IMR-90 (cell line): ENCODE data around the gene PRLH. TPM values are rescaled to one million over a fixed set of nuclear protein-coding genes. Genes with fewer than 3 reads are reported as not detected.

Experiments
- ATAC-seq: fragments of 200-7000 bp; cut with Tn5 transposase; 2 replicates; pipeline ENCODE4 v1.9.1; 2020; ENCODE audit warnings: low read depth, mild to moderate bottlenecking, moderate library complexity
- BruUV-seq: library from RNA; stranded (reverse); fragments of 400-500 nt; replicated peaks from 2 replicates; lab custom pipeline; 2021; lab: Mats Ljungman, UMichigan
- CTCF ChIA-PET: fragments of 300-600 bp; formaldehyde crosslinking; extraction: SDS; loops from one replicate; lab custom pipeline; 2021; ENCODE audit warnings: antibody characterized with exemption; lab: Yijun Ruan, JAX
- POLR2A ChIA-PET: fragments of 300-600 bp; sonication (Branson Sonifier 250); formaldehyde crosslinking; loops from one replicate; lab custom pipeline; 2022; ENCODE audit warnings: antibody characterized with exemption; ENCODE audit not compliant: unreplicated experiment; lab: Charles Lee
- DNase-seq: peaks from one replicate; pipeline ENCODE4 v3.0.0; 2013
- H2AFZ ChIP-seq: replicated peaks from 2 replicates; pipeline ENCODE3; 2013; ENCODE audit warnings: low read length, mild to moderate bottlenecking; ENCODE audit not compliant: poor library complexity
- H2AK5ac ChIP-seq: 2 replicates; pipeline ENCODE4 v1.6.1; 2013; ENCODE audit warnings: low read depth, low read length, inconsistent platforms
- H2AK9ac ChIP-seq: replicated peaks from 2 replicates; pipeline ENCODE3; 2013; ENCODE audit warnings: mild to moderate bottlenecking, low read depth, low read length, moderate library complexity; ENCODE audit not compliant: poor library complexity
- H2BK120ac ChIP-seq: 2 replicates; pipeline ENCODE4 v1.6.1; 2013; ENCODE audit warnings: low read depth, low read length, inconsistent platforms
- H2BK15ac ChIP-seq: 3 replicates; pipeline ENCODE4 v1.6.1; 2013; ENCODE audit warnings: low read depth, low read length, inconsistent platforms
- H2BK20ac ChIP-seq: 2 replicates; pipeline ENCODE4 v1.6.1; 2013; ENCODE audit warnings: low read depth, mild to moderate bottlenecking, inconsistent platforms, low read length, moderate library complexity
- H2BK5ac ChIP-seq: 2 replicates; pipeline ENCODE4 v1.6.1; 2013; ENCODE audit warnings: mild to moderate bottlenecking, low read depth, low read length, inconsistent platforms; ENCODE audit not compliant: poor library complexity, severe bottlenecking
- H3K14ac ChIP-seq: replicated peaks from 2 replicates; pipeline ENCODE4 v1.6.1; 2013; ENCODE audit warnings: low read depth, low read length, inconsistent platforms
- H3K18ac ChIP-seq: 2 replicates; pipeline ENCODE4 v1.6.1; 2013; ENCODE audit warnings: low read depth, low read length, control low read depth
- H3K23ac ChIP-seq: 2 replicates; pipeline ENCODE4 v1.6.1; 2013; ENCODE audit warnings: low read depth, low read length, inconsistent platforms
- H3K27ac ChIP-seq: 2 replicates; pipeline ENCODE4 v1.5.1; 2013; ENCODE audit warnings: mild to moderate bottlenecking, control low read depth, low read length; ENCODE audit not compliant: insufficient read depth
- H3K27me3 ChIP-seq: 2 replicates; pipeline ENCODE4 v1.6.1; 2013; ENCODE audit warnings: low read length; ENCODE audit not compliant: control insufficient read depth, insufficient read depth
- H3K36me3 ChIP-seq: 2 replicates; pipeline ENCODE4 v1.6.1; 2013; ENCODE audit warnings: low read length, mixed read lengths; ENCODE audit not compliant: control insufficient read depth, insufficient read depth
- H3K4ac ChIP-seq: 2 replicates; pipeline ENCODE4 v1.6.1; 2013; ENCODE audit warnings: low read depth, low read length, inconsistent platforms
- H3K4me1 ChIP-seq: 2 replicates; pipeline ENCODE4 v1.6.1; 2013; ENCODE audit warnings: low read length, mixed read lengths; ENCODE audit not compliant: control insufficient read depth, insufficient read depth
- H3K4me2 ChIP-seq: 2 replicates; pipeline ENCODE4 v1.6.1; 2013; ENCODE audit warnings: low read depth, mild to moderate bottlenecking, control low read depth, low read length, moderate library complexity
- H3K4me3 ChIP-seq: 2 replicates; pipeline ENCODE4 v1.5.1; 2013; ENCODE audit warnings: low read depth, mild to moderate bottlenecking, control low read depth, low read length, moderate library complexity; ENCODE audit not compliant: insufficient read depth
- H3K56ac ChIP-seq: 2 replicates; pipeline ENCODE4 v1.6.1; 2013; ENCODE audit warnings: low read length, inconsistent platforms; ENCODE audit not compliant: insufficient read depth; ENCODE audit errors: extremely low read depth
- H3K79me1 ChIP-seq, 2 experiments: 2 replicates each; pipeline ENCODE4 v1.6.1; 2013; ENCODE audit warnings: low read length in 2 of 2, inconsistent platforms in 1 of 2, low read depth in 1 of 2
- H3K9ac ChIP-seq: 2 replicates; pipeline ENCODE4 v1.6.1; 2013; ENCODE audit warnings: low read depth, low read length, control low read depth
- H3K9me1 ChIP-seq: 2 replicates; pipeline ENCODE4 v1.6.1; 2013; ENCODE audit warnings: low read length, inconsistent platforms; ENCODE audit not compliant: insufficient read depth
- H3K9me3 ChIP-seq: 2 replicates; pipeline ENCODE4 v1.6.1; 2013; ENCODE audit warnings: low read length; ENCODE audit not compliant: control insufficient read depth, insufficient read depth
- H4K20me1 ChIP-seq: 2 replicates; pipeline ENCODE4 v1.6.1; 2013; ENCODE audit warnings: low read length, inconsistent platforms; ENCODE audit not compliant: insufficient read depth
- H4K5ac ChIP-seq: 2 replicates; pipeline ENCODE4 v1.6.1; 2013; ENCODE audit warnings: mild to moderate bottlenecking, low read depth, low read length, control low read depth
- H4K8ac ChIP-seq, 2 experiments: 2 replicates each; pipeline ENCODE4 v1.6.1; 2013; ENCODE audit warnings: low read depth in 2 of 2, low read length in 2 of 2, control low read depth in 1 of 2, inconsistent platforms in 1 of 2
- H4K91ac ChIP-seq: 2 replicates; pipeline ENCODE4 v1.6.1; 2013; ENCODE audit warnings: low read depth, low read length, inconsistent platforms; ENCODE audit not compliant: insufficient read depth
- BHLHE40 ChIP-seq: fragments of 150-350 bp; IDR thresholded peaks from 2 replicates; pipeline ENCODE4 v1.6.1; 2016; ENCODE audit warnings: mild to moderate bottlenecking, low read depth, low read length
- CEBPB ChIP-seq: IDR thresholded peaks from 2 replicates; pipeline ENCODE4 v1.6.1; 2012; ENCODE audit warnings: low read depth, low read length, improper control_type of control experiment
- CHD1 ChIP-seq: IDR thresholded peaks from 2 replicates; pipeline ENCODE4 v1.6.1; 2012; ENCODE audit warnings: low read depth, low read length, improper control_type of control experiment
- CTCF ChIP-seq: conservative IDR thresholded peaks from 2 replicates; pipeline ENCODE4 v1.5.1; 2012; ENCODE audit warnings: mild to moderate bottlenecking, low read depth, low read length, improper control_type of control experiment
- FOS ChIP-seq: fragments of 150-350 bp; IDR thresholded peaks from 2 replicates; pipeline ENCODE4 v1.6.1; 2016; ENCODE audit warnings: low read depth, low read length
- MAFK ChIP-seq: IDR thresholded peaks from 2 replicates; pipeline ENCODE4 v1.6.1; 2012; ENCODE audit warnings: low read depth, low read length, improper control_type of control experiment
- MAZ ChIP-seq: IDR thresholded peaks from 2 replicates; pipeline ENCODE4 v1.6.1; 2012; ENCODE audit warnings: low read depth, mild to moderate bottlenecking, low read length, improper control_type of control experiment, moderate library complexity, borderline replicate concordance
- MXI1 ChIP-seq: IDR thresholded peaks from 2 replicates; pipeline ENCODE4 v1.6.1; 2012; ENCODE audit warnings: low read depth, mild to moderate bottlenecking, low read length, moderate library complexity, borderline replicate concordance
- NFE2L2 ChIP-seq: fragments of 150-350 bp; IDR thresholded peaks from 2 replicates; pipeline ENCODE4 v1.6.1; 2016; ENCODE audit warnings: low read depth, mild to moderate bottlenecking, low read length
- POLR2A ChIP-seq: IDR thresholded peaks from 2 replicates; pipeline ENCODE4 v1.6.1; 2012; ENCODE audit warnings: mild to moderate bottlenecking, low read depth, low read length
- RAD21 ChIP-seq: IDR thresholded peaks from 2 replicates; pipeline ENCODE4 v1.6.1; 2012; ENCODE audit warnings: low read length, improper control_type of control experiment
- RCOR1 ChIP-seq: IDR thresholded peaks from 2 replicates; pipeline ENCODE4 v1.6.1; 2012; ENCODE audit warnings: mild to moderate bottlenecking, low read length, improper control_type of control experiment; ENCODE audit not compliant: insufficient replicate concordance
- RFX5 ChIP-seq: IDR thresholded peaks from 2 replicates; pipeline ENCODE4 v1.8.0; 2012; ENCODE audit warnings: low read depth, mild to moderate bottlenecking, low read length, moderate library complexity
- SMC3 ChIP-seq: fragments of 150-350 bp; IDR thresholded peaks from 2 replicates; pipeline ENCODE4 v1.6.1; 2016; ENCODE audit warnings: low read depth, mild to moderate bottlenecking, antibody characterized with exemption, low read length, moderate library complexity
- USF2 ChIP-seq: fragments of 150-350 bp; IDR thresholded peaks from 2 replicates; pipeline ENCODE4 v1.6.1; 2017; ENCODE audit warnings: mild to moderate bottlenecking, antibody characterized with exemption, low read length, low read depth
- WGBS, 2 experiments: methylation state at CpG; one replicate each; pipeline versions ENCODE4 v1.1.5 to v1.1.7; 2013; ENCODE audit warnings: missing lambda C conversion rate in 2 of 2; ENCODE audit not compliant: insufficient read length in 1 of 2; ENCODE audit errors: extremely low coverage in 2 of 2; 5-methylcytosine and 5-hydroxymethylcytosine counted together
- dilution Hi-C: fragments of 300-500 bp; cut with HindIII; formaldehyde crosslinking; loops from one replicate; pipeline ENCODE4 v1.14.3; 2018; ENCODE audit warnings: low sequenced_read_pairs; ENCODE audit not compliant: unreplicated experiment
- in situ Hi-C: fragments of 300-500 bp; cut with MboI; formaldehyde crosslinking; loops from 3 replicates; pipeline ENCODE4 v1.14.3; 2019; ENCODE audit warnings: low sequenced_read_pairs, inconsistent platforms, mixed read lengths
- intact Hi-C: fragments of 100-400 bp; cut with micrococcal nuclease; formaldehyde crosslinking; loops from 2 replicates; pipeline ENCODE4 v1.10.0; 2022
- polyA plus RNA-seq, 3 experiments: library from polyadenylated mRNA; depleted of rRNA; stranded (reverse); fragments of >200 nt; gene quantifications; 2 replicates each; pipeline ENCODE4 v1.2.3, GENCODE V29; 2012; ENCODE audit warnings: low replicate concordance in 1 of 3
- total RNA-seq: library from RNA; depleted of rRNA; stranded (reverse); fragments of >200 nt; gene quantifications from 2 replicates; pipeline ENCODE4 v1.2.3, GENCODE V29; 2012

PRLH gene
- total and polyA plus RNA-seq, 2 of the 4 experiments (the other 2 are of a cell fraction) = not detected

- Histone ChIP-seq H3K4me3 (no peak overlapping the region), H4K8ac (no peak overlapping the region), H2AK9ac (no peak overlapping the region), H3K56ac (no peak overlapping the region), H3K9ac (no peak overlapping the region), H3K27me3 (no peaks in the 10 kb centered on the region), H3K4me1 (0 out of 2 replicates have a peak, but pooled peaks cover 2% of the 10 kb centered on the region), H2AFZ (no peak overlapping the region), H3K9me1 (no peaks in the 10 kb centered on the region), H4K91ac (no peak overlapping the region), H3K23ac (no peak overlapping the region), H3K9me3 (no peaks in the 10 kb centered on the region), H2BK20ac (no peak overlapping the region), H3K4ac (no peak overlapping the region), H2AK5ac (no peak overlapping the region), H4K20me1 (no peaks in the 10 kb centered on the region), H4K5ac (no peak overlapping the region), H3K79me1 (no peaks in the 10 kb centered on the region), H3K4me2 (no peak overlapping the region), H3K27ac (no peak overlapping the region), H2BK5ac (no peak overlapping the region), H3K36me3 (peaks cover 9% of the 10 kb centered on the region), H3K14ac (no peak overlapping the region), H2BK120ac (no peak overlapping the region), H2BK15ac (no peak overlapping the region), H3K18ac (no peak overlapping the region)
- in situ Hi-C loops (loop anchor here (25.0 kb wide), 2 partner anchors 1038 to 1213 kb away; a partner anchor contains a TSS), intact Hi-C loops (no loop called here), dilution Hi-C loops (no loop called here)
- no peak for DNase-seq
- 65% methylated on average over 10 of the region's 17 CpGs; no CpG with 5 or more reads in 1 of the 2 experiments for WGBS, 2 experiments
- ChIA-PET CTCF (no interaction called here), POLR2A (no interaction called here)
- no peak for ATAC-seq
- no TSS peak for BruUV-seq
- TF ChIP-seq POLR2A (no peak), NFE2L2 (no peak), RCOR1 (no peak), SMC3 (no peak), BHLHE40 (no peak), USF2 (no peak), RAD21 (no peak), MAFK (no peak), RFX5 (no peak), MAZ (no peak), CTCF (no peak), FOS (no peak), MXI1 (no peak), CEBPB (no peak), CHD1 (no peak)
These were observed 16.5 kb upstream of the PRLH start for GRCh38 chr2:237549643-237550415.
